Liver (tissue), 9 donors: ENCODE results near the gene NRM. TPM values are rescaled to one million over a fixed set of nuclear protein-coding genes. Genes with fewer than 3 reads are reported as not detected.

Experiments
- DNase-seq: peaks from one replicate; pipeline ENCODE4 v3.0.0-alpha.2; 2017; ENCODE audit warnings: low spot score
- H3K27ac ChIP-seq, 2 donors: one replicate each; pipeline ENCODE4 v1.7.0; 2013; ENCODE audit warnings: inconsistent platforms in 2 of 2, low read length in 2 of 2, control low read depth in 1 of 2, low read depth in 1 of 2, mild to moderate bottlenecking in 1 of 2
- H3K27me3 ChIP-seq, 4 donors: one replicate each; pipeline versions ENCODE4 v1.6.1 to v1.7.0; 2013; ENCODE audit warnings: low read length in 3 of 4, inconsistent platforms in 1 of 4, mild to moderate bottlenecking in 1 of 4, moderate library complexity in 1 of 4; ENCODE audit not compliant: control insufficient read depth in 4 of 4, insufficient read depth in 4 of 4
- H3K36me3 ChIP-seq, 4 donors: one replicate each; pipeline versions ENCODE4 v1.6.1 to v1.7.0; 2013; ENCODE audit warnings: low read length in 3 of 4, mild to moderate bottlenecking in 3 of 4, low read depth in 1 of 4, moderate library complexity in 1 of 4; ENCODE audit not compliant: control insufficient read depth in 4 of 4, insufficient read depth in 3 of 4
- H3K4me1 ChIP-seq, 4 donors: one replicate each; pipeline versions ENCODE4 v1.6.1 to v1.7.0; 2013; ENCODE audit warnings: low read length in 3 of 4, mild to moderate bottlenecking in 3 of 4, moderate library complexity in 1 of 4; ENCODE audit not compliant: control insufficient read depth in 4 of 4, insufficient read depth in 4 of 4
- H3K4me3 ChIP-seq, 3 donors: one replicate each; pipeline versions ENCODE4 v1.6.1 to v1.7.0; 2013; ENCODE audit warnings: low read length in 3 of 3, control low read depth in 1 of 3, low read depth in 1 of 3, mild to moderate bottlenecking in 1 of 3
- H3K9ac ChIP-seq, 2 donors: one replicate each; pipeline ENCODE4 v1.7.0; 2013; ENCODE audit warnings: low read length in 2 of 2, mild to moderate bottlenecking in 2 of 2, moderate library complexity in 2 of 2, control low read depth in 1 of 2, low read depth in 1 of 2
- H3K9me3 ChIP-seq, 4 donors: one replicate each; pipeline versions ENCODE4 v1.6.1 to v1.7.0; 2013; ENCODE audit warnings: low read length in 3 of 4; ENCODE audit not compliant: control insufficient read depth in 4 of 4
- ATF3 ChIP-seq: IDR thresholded peaks from 2 replicates; pipeline ENCODE4 v1.6.1; 2016; ENCODE audit warnings: antibody characterized with exemption
- EGR1 ChIP-seq, 2 donors: IDR thresholded peaks; 2 replicates each; pipeline ENCODE4 v1.6.1; 2016 to 2018; ENCODE audit warnings: antibody characterized with exemption in 2 of 2, low read depth in 2 of 2
- FOXA1 ChIP-seq: IDR thresholded peaks from 2 replicates; pipeline ENCODE4 v1.6.1; 2016; ENCODE audit warnings: antibody characterized with exemption
- FOXA2 ChIP-seq: IDR thresholded peaks from 2 replicates; pipeline ENCODE4 v1.6.1; 2016; ENCODE audit warnings: antibody characterized with exemption
- GABPA ChIP-seq, 2 donors: IDR thresholded peaks in 1 of 2; conservative IDR thresholded peaks in 1 of 2; 2 replicates each; pipeline ENCODE4 v1.6.1; 2016; ENCODE audit warnings: antibody characterized with exemption in 2 of 2, mild to moderate bottlenecking in 1 of 2, moderate library complexity in 1 of 2
- HNF4A ChIP-seq, 2 donors: conservative IDR thresholded peaks; 2 replicates each; pipeline ENCODE4 v1.6.1; 2016; ENCODE audit warnings: antibody characterized with exemption in 2 of 2, mild to moderate bottlenecking in 2 of 2
- HNF4G ChIP-seq: IDR thresholded peaks from 2 replicates; pipeline ENCODE4 v1.6.1; 2016; ENCODE audit warnings: antibody characterized with exemption
- JUND ChIP-seq, 2 donors: IDR thresholded peaks; 2 replicates each; pipeline ENCODE4 v1.6.1; 2016; ENCODE audit warnings: antibody characterized with exemption in 2 of 2
- MAX ChIP-seq: IDR thresholded peaks from 2 replicates; pipeline ENCODE4 v1.6.1; 2016; ENCODE audit warnings: antibody characterized with exemption
- NR2F2 ChIP-seq: IDR thresholded peaks from 2 replicates; pipeline ENCODE4 v1.6.1; 2016; ENCODE audit warnings: antibody characterized with exemption
- RAD21 ChIP-seq, 2 donors: IDR thresholded peaks; 2 replicates each; pipeline ENCODE4 v1.6.1; 2016; ENCODE audit warnings: antibody characterized with exemption in 2 of 2, mild to moderate bottlenecking in 2 of 2
- RXRA ChIP-seq, 2 donors: IDR thresholded peaks; 2 replicates each; pipeline ENCODE4 v1.6.1; 2017 to 2018; ENCODE audit warnings: antibody characterized with exemption in 2 of 2, mild to moderate bottlenecking in 1 of 2
- SP1 ChIP-seq: IDR thresholded peaks from 2 replicates; pipeline ENCODE4 v1.6.1; 2018; ENCODE audit warnings: antibody characterized with exemption, mild to moderate bottlenecking
- TAF1 ChIP-seq: conservative IDR thresholded peaks from 2 replicates; pipeline ENCODE4 v1.6.1; 2016; ENCODE audit warnings: antibody characterized with exemption, mild to moderate bottlenecking
- YY1 ChIP-seq: IDR thresholded peaks from 2 replicates; pipeline ENCODE4 v1.6.1; 2016; ENCODE audit warnings: antibody characterized with exemption, mild to moderate bottlenecking
- ZBTB33 ChIP-seq: IDR thresholded peaks from 2 replicates; pipeline ENCODE4 v1.6.1; 2016; ENCODE audit warnings: antibody characterized with exemption
- WGBS: extraction: QIAGEN DNeasy Blood & Tissue Kit; methylation state at CpG from one replicate; pipeline ENCODE4 v1.1.7; 2013; 5-methylcytosine and 5-hydroxymethylcytosine counted together
- polyA plus RNA-seq, 2 donors: library from polyadenylated mRNA; stranded (reverse) in 1 of 2; unstranded in 1 of 2; fragments of 200-250 nt in 1 of 2; fragments of >200 nt in 1 of 2; fragmentation: Nextera tagmentation in 1 of 2; extraction: Ambion mirVana in 1 of 2; gene quantifications; one replicate each; pipeline versions ENCODE4 v1.2.1 to v1.2.3, GENCODE V29; 2013 to 2015
- total RNA-seq, 2 donors: library from RNA; depleted of rRNA; stranded (reverse); fragments of >200 nt; gene quantifications; one replicate each; pipeline ENCODE4 v1.2.3, GENCODE V29; 2014
- TF ChIP-seq, protein P1 (sequence below): IDR thresholded peaks from 2 replicates; pipeline ENCODE4 v1.6.1; 2016; ENCODE audit warnings: antibody characterized with exemption, mild to moderate bottlenecking
- TF ChIP-seq, protein P2 (sequence below): fragments of 150-350 bp; IDR thresholded peaks from 2 replicates; pipeline ENCODE4 v1.5.1; 2017; ENCODE audit warnings: improper control_type of control experiment, low read depth, low read length; ENCODE audit not compliant: missing input control
- donor health status: healthy.
- donor health status: healthy.
- donor health status: healthy.
- donor health status: healthy.
- donor health status: healthy.

NRM gene
- total and polyA plus RNA-seq, 4 donors: 0.59 to 3.3 (median 2.4) TPM

GRCh38 chr6:30709101-30709868 lies 18.5 kb upstream of the NRM start:
- no peak for TF ChIP-seq NR2F2
- TF ChIP-seq, protein P1, sequence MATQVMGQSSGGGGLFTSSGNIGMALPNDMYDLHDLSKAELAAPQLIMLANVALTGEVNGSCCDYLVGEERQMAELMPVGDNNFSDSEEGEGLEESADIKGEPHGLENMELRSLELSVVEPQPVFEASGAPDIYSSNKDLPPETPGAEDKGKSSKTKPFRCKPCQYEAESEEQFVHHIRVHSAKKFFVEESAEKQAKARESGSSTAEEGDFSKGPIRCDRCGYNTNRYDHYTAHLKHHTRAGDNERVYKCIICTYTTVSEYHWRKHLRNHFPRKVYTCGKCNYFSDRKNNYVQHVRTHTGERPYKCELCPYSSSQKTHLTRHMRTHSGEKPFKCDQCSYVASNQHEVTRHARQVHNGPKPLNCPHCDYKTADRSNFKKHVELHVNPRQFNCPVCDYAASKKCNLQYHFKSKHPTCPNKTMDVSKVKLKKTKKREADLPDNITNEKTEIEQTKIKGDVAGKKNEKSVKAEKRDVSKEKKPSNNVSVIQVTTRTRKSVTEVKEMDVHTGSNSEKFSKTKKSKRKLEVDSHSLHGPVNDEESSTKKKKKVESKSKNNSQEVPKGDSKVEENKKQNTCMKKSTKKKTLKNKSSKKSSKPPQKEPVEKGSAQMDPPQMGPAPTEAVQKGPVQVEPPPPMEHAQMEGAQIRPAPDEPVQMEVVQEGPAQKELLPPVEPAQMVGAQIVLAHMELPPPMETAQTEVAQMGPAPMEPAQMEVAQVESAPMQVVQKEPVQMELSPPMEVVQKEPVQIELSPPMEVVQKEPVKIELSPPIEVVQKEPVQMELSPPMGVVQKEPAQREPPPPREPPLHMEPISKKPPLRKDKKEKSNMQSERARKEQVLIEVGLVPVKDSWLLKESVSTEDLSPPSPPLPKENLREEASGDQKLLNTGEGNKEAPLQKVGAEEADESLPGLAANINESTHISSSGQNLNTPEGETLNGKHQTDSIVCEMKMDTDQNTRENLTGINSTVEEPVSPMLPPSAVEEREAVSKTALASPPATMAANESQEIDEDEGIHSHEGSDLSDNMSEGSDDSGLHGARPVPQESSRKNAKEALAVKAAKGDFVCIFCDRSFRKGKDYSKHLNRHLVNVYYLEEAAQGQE: peak; percentile 60
- no peak for TF ChIP-seq ZBTB33
- no peak for TF ChIP-seq GABPA (IDR thresholded peaks at IDR 0.05 in 1 of 2, conservative IDR thresholded peaks at IDR 0.05 in 1 of 2)
- TF ChIP-seq EGR1 (IDR thresholded peaks at IDR 0.05; ENCODE audit: low read depth in 2 of 2): no peak
- TF ChIP-seq, protein P2, sequence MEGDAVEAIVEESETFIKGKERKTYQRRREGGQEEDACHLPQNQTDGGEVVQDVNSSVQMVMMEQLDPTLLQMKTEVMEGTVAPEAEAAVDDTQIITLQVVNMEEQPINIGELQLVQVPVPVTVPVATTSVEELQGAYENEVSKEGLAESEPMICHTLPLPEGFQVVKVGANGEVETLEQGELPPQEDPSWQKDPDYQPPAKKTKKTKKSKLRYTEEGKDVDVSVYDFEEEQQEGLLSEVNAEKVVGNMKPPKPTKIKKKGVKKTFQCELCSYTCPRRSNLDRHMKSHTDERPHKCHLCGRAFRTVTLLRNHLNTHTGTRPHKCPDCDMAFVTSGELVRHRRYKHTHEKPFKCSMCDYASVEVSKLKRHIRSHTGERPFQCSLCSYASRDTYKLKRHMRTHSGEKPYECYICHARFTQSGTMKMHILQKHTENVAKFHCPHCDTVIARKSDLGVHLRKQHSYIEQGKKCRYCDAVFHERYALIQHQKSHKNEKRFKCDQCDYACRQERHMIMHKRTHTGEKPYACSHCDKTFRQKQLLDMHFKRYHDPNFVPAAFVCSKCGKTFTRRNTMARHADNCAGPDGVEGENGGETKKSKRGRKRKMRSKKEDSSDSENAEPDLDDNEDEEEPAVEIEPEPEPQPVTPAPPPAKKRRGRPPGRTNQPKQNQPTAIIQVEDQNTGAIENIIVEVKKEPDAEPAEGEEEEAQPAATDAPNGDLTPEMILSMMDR: no peak
- TF ChIP-seq FOXA2: no peak
- TF ChIP-seq RAD21 (IDR thresholded peaks at IDR 0.05): peak; percentile 23 to 26
- TF ChIP-seq YY1: peak; percentile 95
- peak; percentile 38 for TF ChIP-seq MAX
- peak; percentile 31 to 54 for TF ChIP-seq HNF4A (conservative IDR thresholded peaks at IDR 0.05)
- TF ChIP-seq HNF4G: no peak
- no peak for TF ChIP-seq ATF3
- TF ChIP-seq FOXA1: no peak
- TF ChIP-seq SP1: peak; percentile 78
- TF ChIP-seq JUND (IDR thresholded peaks at IDR 0.05): peak in 1 of 2 donors; percentile 49
- TF ChIP-seq RXRA (IDR thresholded peaks at IDR 0.05): peak; percentile 7 to 59
- TF ChIP-seq TAF1: peak; percentile 42
- Histone ChIP-seq H3K27me3 (no peaks in the 10 kb centered on the region), H3K36me3 (peaks cover 5 to 39% (median 26%) of the 10 kb centered on the region in 4 donors), H3K9me3 (no peaks in the 10 kb centered on the region), H3K4me3 (no peak overlapping the region), H3K27ac (peak overlapping the region; percentile 64 to 67), H3K4me1 (peaks cover 7 to 36% (median 22%) of the 10 kb centered on the region in 4 donors), H3K9ac (no peak overlapping the region)
- 77% methylated on average over 2 of the region's 2 CpGs for WGBS
- no peak for DNase-seq
